Stimulated activated CD8-positive, alpha-beta memory T cell treated with anti-CD3 and anti-CD28 coated beads, Interleukin-15, amount 100 ng/mL, for 1 hour (primary cell): ENCODE data around the gene ZFAND6.
"Not testable (repeated sequence)": the region's sequence is repeated elsewhere in the genome, so short reads cannot be mapped to it uniquely, and the experiment has no call there.

ENCODE experiments used
- DNase-seq: peaks from one replicate; pipeline ENCODE4 v3.0.0-alpha.2; 2020; ENCODE audit warnings: low read depth

ZFAND6 gene

GRCh38 chr15:80151576-80151975, 92.1 kb downstream of the ZFAND6 start:
- DNase-seq, result no peak

- DNase-seq, result peak; percentile 73
Observed at GRCh38 chr15:80152180-80152895, 92.9 kb downstream of the ZFAND6 start.

- DNase-seq, result no peak
Observed at GRCh38 chr15:80152896-80153876, 93.7 kb downstream of the ZFAND6 start, which contains the start of gene FAH. TSS of gene FAH (plus strand) at chr15:80152999. CDS start at chr15:80153055, 56 bp downstream.

- no peak for DNase-seq
Observed at GRCh38 chr15:80153900-80154299, 94.4 kb downstream of the ZFAND6 start.

GRCh38 chr15:80154336-80154735, 94.9 kb downstream of the ZFAND6 start:
- no peak for DNase-seq

GRCh38 chr15:80155001-80155377, 95.5 kb downstream of the ZFAND6 start:
- DNase-seq, result no peak

- not testable (repeated sequence) for DNase-seq
Observed at GRCh38 chr15:80155378-80156175, 96.1 kb downstream of the ZFAND6 start.

GRCh38 chr15:80156176-80156720, 96.8 kb downstream of the ZFAND6 start:
- no peak for DNase-seq

- no peak for DNase-seq
Observed at GRCh38 chr15:80157215-80157614, 97.7 kb downstream of the ZFAND6 start.

GRCh38 chr15:80159301-80159700, 99.8 kb downstream of the ZFAND6 start:
- no peak for DNase-seq

- DNase-seq, result no peak
Observed at GRCh38 chr15:80159811-80160569, 100.5 kb downstream of the ZFAND6 start.

GRCh38 chr15:80160570-80161156, 101.2 kb downstream of the ZFAND6 start:
- no peak for DNase-seq

- no peak for DNase-seq
Observed at GRCh38 chr15:80161468-80162016, 102.1 kb downstream of the ZFAND6 start.

- DNase-seq, result no peak
Observed at GRCh38 chr15:80162059-80162554, 102.6 kb downstream of the ZFAND6 start.

GRCh38 chr15:80163217-80163616, 103.7 kb downstream of the ZFAND6 start:
- DNase-seq, result no peak

GRCh38 chr15:80163897-80164296, 104.4 kb downstream of the ZFAND6 start:
- DNase-seq, result no peak

GRCh38 chr15:80167936-80168335, 108.5 kb downstream of the ZFAND6 start:
- DNase-seq, result no peak

- DNase-seq, result no peak
Observed at GRCh38 chr15:80168421-80168820, 108.9 kb downstream of the ZFAND6 start.

GRCh38 chr15:80169768-80170357, 110.4 kb downstream of the ZFAND6 start:
- no peak for DNase-seq

- DNase-seq, result no peak
Observed at GRCh38 chr15:80170596-80170995, 111.1 kb downstream of the ZFAND6 start.
